NB4 (cell line): ENCODE measurements around the gene IL21.

Experiments
- DNase-seq: peaks from one replicate; pipeline ENCODE4 v3.0.0; 2010; ENCODE audit warnings: low read depth
- H3K4me3 ChIP-seq: one replicate; pipeline ENCODE4 v1.5.1; 2011; ENCODE audit warnings: mild to moderate bottlenecking, low read depth, low read length, moderate library complexity
- CTCF ChIP-seq: IDR thresholded peaks from one replicate; pipeline ENCODE4 v1.5.1; 2012; ENCODE audit warnings: low read depth, low read length
- MAX ChIP-seq: IDR thresholded peaks from 2 replicates; pipeline ENCODE4 v1.6.1; 2011; ENCODE audit warnings: low read depth, low read length
- MYC ChIP-seq: IDR thresholded peaks from 2 replicates; pipeline ENCODE4 v1.6.1; 2011; ENCODE audit warnings: low read depth, low read length
- POLR2A ChIP-seq: IDR thresholded peaks from 2 replicates; pipeline ENCODE4 v1.6.1; 2011; ENCODE audit warnings: mild to moderate bottlenecking; ENCODE audit not compliant: insufficient read length; ENCODE audit errors: extremely low read depth

Gene IL21

GRCh38 chr4:122625156-122625555 is 4.3 kb upstream of the IL21 start:
- no peak for DNase-seq
- H3K4me3 ChIP-seq = no peak overlapping the region
- TF ChIP-seq CTCF (no peak), MYC (no peak), MAX (no peak), POLR2A (no peak)

GRCh38 chr4:122624205-122624604 is 3.3 kb upstream of the IL21 start:
- no peak overlapping the region for H3K4me3 ChIP-seq
- no peak for DNase-seq
- TF ChIP-seq MAX = no peak
- no peak for TF ChIP-seq MYC
- no peak for TF ChIP-seq POLR2A
- TF ChIP-seq CTCF = no peak

- no peak for TF ChIP-seq MYC
- TF ChIP-seq CTCF = no peak
- no peak for TF ChIP-seq MAX
- no peak for TF ChIP-seq POLR2A
- no peak for DNase-seq
- no peak overlapping the region for H3K4me3 ChIP-seq
These were observed 2.8 kb upstream of the IL21 start for GRCh38 chr4:122623637-122624166.

- TF ChIP-seq MYC = no peak
- TF ChIP-seq POLR2A = no peak
- no peak for TF ChIP-seq CTCF
- TF ChIP-seq MAX = no peak
- H3K4me3 ChIP-seq = no peak overlapping the region
- DNase-seq = no peak
These were observed 1.5 kb upstream of the IL21 start for GRCh38 chr4:122622400-122622799.

- DNase-seq = no peak
- H3K4me3 ChIP-seq = no peak overlapping the region
- TF ChIP-seq MAX = no peak
- no peak for TF ChIP-seq MYC
- no peak for TF ChIP-seq POLR2A
- TF ChIP-seq CTCF = no peak
These were observed 1.3 kb downstream of the IL21 start for GRCh38 chr4:122619611-122620010.
